Testis (tissue), 2 donors: ENCODE measurements around the gene PHF21A.

Source experiments
- CTCF ChIP-seq, 3 experiments: fragments of 450-650 bp in 2 of 3; fragments of 200-600 bp in 1 of 3; sonication (generic) in 1 of 3; IDR thresholded peaks; one replicate each; pipeline ENCODE4 v1.5.1; 2016 to 2019; ENCODE audit warnings: antibody characterized with exemption in 3 of 3, mild to moderate bottlenecking in 2 of 3, moderate library complexity in 1 of 3
- POLR2A ChIP-seq: fragments of 450-650 bp; IDR thresholded peaks from one replicate; pipeline ENCODE4 v1.6.1; 2017; ENCODE audit warnings: antibody characterized with exemption, mild to moderate bottlenecking, moderate library complexity

GRCh38 chr11:45899448-45900174 lies 221.6 kb downstream of the PHF21A start:
- TF ChIP-seq CTCF (IDR thresholded peaks at IDR 0.05): no peak
- no peak for TF ChIP-seq POLR2A
